Suprapubic skin (tissue), 3 donors: Measurements from ENCODE around the gene C1QTNF2.

ENCODE experiments used
- CTCF ChIP-seq, 2 donors: fragments of 200-600 bp in 1 of 2; fragments of 450-650 bp in 1 of 2; sonication (generic) in 1 of 2; IDR thresholded peaks; one replicate each; pipeline ENCODE4 v1.5.1; 2016 to 2019; ENCODE audit warnings: antibody characterized with exemption in 2 of 2, mild to moderate bottlenecking in 1 of 2, moderate library complexity in 1 of 2
- EP300 ChIP-seq: sonication (generic); formaldehyde crosslinking; IDR thresholded peaks from one replicate; pipeline ENCODE4 v1.6.1; 2017; ENCODE audit warnings: antibody characterized with exemption
- POLR2A ChIP-seq, 2 donors: fragments of 450-650 bp; IDR thresholded peaks; one replicate each; pipeline ENCODE4 v1.6.1; 2017; ENCODE audit warnings: antibody characterized with exemption in 2 of 2, mild to moderate bottlenecking in 2 of 2, moderate library complexity in 2 of 2

GRCh38 chr5:160347448-160347847 is 23.0 kb downstream of the C1QTNF2 start:
- TF ChIP-seq POLR2A (IDR thresholded peaks at IDR 0.05): no peak
- no peak for TF ChIP-seq CTCF (IDR thresholded peaks at IDR 0.05)
- no peak for TF ChIP-seq EP300
